Rectal smooth muscle tissue (tissue), 1 donor: Measurements from ENCODE around the gene MYPN.
"Not testable (repeated sequence)": the region's sequence is repeated elsewhere in the genome, so short reads cannot be mapped to it uniquely, and the experiment has no call there.

ENCODE experiments used
- H3K27ac ChIP-seq: one replicate; pipeline ENCODE4 v1.7.0; 2013; ENCODE audit warnings: low read depth, low read length, inconsistent platforms
- H3K27me3 ChIP-seq: one replicate; pipeline ENCODE4 v1.7.0; 2013; ENCODE audit warnings: low read length; ENCODE audit not compliant: control insufficient read depth, insufficient read depth
- H3K36me3 ChIP-seq: one replicate; pipeline ENCODE4 v1.7.0; 2013; ENCODE audit warnings: low read length; ENCODE audit not compliant: control insufficient read depth, insufficient read depth
- H3K4me1 ChIP-seq: one replicate; pipeline ENCODE4 v1.7.0; 2013; ENCODE audit warnings: low read length; ENCODE audit not compliant: control insufficient read depth, insufficient read depth
- H3K4me3 ChIP-seq: one replicate; pipeline ENCODE4 v1.7.0; 2013; ENCODE audit warnings: low read length
- H3K9ac ChIP-seq: one replicate; pipeline ENCODE4 v1.7.0; 2013; ENCODE audit warnings: low read length

Gene MYPN, protein sequence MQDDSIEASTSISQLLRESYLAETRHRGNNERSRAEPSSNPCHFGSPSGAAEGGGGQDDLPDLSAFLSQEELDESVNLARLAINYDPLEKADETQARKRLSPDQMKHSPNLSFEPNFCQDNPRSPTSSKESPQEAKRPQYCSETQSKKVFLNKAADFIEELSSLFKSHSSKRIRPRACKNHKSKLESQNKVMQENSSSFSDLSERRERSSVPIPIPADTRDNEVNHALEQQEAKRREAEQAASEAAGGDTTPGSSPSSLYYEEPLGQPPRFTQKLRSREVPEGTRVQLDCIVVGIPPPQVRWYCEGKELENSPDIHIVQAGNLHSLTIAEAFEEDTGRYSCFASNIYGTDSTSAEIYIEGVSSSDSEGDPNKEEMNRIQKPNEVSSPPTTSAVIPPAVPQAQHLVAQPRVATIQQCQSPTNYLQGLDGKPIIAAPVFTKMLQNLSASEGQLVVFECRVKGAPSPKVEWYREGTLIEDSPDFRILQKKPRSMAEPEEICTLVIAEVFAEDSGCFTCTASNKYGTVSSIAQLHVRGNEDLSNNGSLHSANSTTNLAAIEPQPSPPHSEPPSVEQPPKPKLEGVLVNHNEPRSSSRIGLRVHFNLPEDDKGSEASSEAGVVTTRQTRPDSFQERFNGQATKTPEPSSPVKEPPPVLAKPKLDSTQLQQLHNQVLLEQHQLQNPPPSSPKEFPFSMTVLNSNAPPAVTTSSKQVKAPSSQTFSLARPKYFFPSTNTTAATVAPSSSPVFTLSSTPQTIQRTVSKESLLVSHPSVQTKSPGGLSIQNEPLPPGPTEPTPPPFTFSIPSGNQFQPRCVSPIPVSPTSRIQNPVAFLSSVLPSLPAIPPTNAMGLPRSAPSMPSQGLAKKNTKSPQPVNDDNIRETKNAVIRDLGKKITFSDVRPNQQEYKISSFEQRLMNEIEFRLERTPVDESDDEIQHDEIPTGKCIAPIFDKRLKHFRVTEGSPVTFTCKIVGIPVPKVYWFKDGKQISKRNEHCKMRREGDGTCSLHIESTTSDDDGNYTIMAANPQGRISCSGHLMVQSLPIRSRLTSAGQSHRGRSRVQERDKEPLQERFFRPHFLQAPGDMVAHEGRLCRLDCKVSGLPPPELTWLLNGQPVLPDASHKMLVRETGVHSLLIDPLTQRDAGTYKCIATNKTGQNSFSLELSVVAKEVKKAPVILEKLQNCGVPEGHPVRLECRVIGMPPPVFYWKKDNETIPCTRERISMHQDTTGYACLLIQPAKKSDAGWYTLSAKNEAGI (N-terminal part only)

DNA sequence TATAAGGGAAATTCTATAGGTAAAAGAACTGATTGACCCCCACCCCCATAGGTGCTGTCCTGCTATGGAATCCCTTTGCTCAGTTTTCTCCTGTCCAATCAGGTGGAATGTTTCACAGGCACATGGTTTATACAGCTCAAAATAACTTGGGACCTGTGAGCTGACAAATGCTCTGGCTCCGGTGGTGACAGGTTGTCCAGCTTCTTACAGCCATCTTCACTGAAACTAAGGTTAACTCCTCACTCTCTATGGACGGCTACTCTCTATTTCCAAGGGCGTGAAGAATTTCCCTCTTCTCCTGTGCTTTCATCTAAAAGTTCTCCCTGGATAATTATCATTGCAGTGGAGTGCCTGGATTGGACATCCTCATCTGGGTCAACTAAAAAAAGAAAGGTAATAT, at the start of gene MYPN:
MYPN (plus strand) TSS at position 158 of the 400 bp plus-strand sequence. CDS start 11,951 bp downstream, outside the sequence.
- no peak within 1 kb of the TSS for H3K9ac ChIP-seq
- H3K27ac ChIP-seq, result no peak within 1 kb of the TSS
- H3K36me3 ChIP-seq, result no peaks in the 10 kb centered on the region
- no peaks in the 10 kb centered on the region for H3K27me3 ChIP-seq
- no peak within 1 kb of the TSS for H3K4me3 ChIP-seq
- H3K4me1 ChIP-seq, result peaks cover 3% of the 10 kb centered on the region

DNA sequence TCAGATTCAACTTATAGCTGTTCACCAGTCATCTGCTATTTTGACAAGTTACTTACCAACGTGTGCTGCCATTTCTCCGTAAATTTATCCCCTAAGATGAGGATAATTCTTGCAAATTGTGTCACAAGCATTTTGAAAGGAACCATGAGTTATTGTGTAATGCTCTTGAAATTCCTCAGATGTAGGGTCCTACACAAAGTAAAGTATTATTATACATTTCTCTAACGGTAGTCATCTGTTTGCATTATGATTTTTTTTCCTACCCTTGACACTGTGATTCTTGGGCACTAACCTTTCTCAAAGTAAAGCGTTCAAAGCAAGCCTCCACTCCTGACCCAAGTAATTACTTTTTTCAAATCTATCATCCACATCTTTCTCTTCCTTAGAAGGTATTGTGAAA, 42.3 kb upstream of the MYPN start:
- Histone ChIP-seq H3K27ac (no peak overlapping the region), H3K4me1 (no peaks in the 10 kb centered on the region), H3K36me3 (no peaks in the 10 kb centered on the region), H3K27me3 (no peaks in the 10 kb centered on the region), H3K4me3 (no peak overlapping the region), H3K9ac (no peak overlapping the region)

DNA sequence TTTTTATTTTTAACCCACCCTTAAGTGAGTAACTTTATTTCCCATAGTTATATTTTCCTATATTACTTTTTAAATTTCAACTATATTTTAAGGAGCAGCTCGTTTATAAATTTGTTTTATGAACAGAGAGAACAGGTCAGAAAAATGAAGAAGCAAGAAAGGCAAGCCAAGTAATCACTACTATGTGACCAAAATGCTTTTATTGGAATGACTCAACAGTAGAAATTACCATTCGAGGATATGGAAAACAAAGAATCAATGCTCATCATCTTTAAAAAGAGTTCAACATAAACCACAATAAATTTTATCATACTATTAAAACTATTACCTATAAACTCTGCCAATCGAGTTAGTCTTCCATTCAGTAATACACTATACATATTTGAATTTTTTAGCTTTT, 41.8 kb upstream of the MYPN start:
- no peaks in the 10 kb centered on the region for H3K4me1 ChIP-seq
- no peaks in the 10 kb centered on the region for H3K36me3 ChIP-seq
- no peak overlapping the region for H3K27ac ChIP-seq
- H3K4me3 ChIP-seq, result no peak overlapping the region
- no peak overlapping the region for H3K9ac ChIP-seq
- H3K27me3 ChIP-seq, result no peaks in the 10 kb centered on the region

DNA sequence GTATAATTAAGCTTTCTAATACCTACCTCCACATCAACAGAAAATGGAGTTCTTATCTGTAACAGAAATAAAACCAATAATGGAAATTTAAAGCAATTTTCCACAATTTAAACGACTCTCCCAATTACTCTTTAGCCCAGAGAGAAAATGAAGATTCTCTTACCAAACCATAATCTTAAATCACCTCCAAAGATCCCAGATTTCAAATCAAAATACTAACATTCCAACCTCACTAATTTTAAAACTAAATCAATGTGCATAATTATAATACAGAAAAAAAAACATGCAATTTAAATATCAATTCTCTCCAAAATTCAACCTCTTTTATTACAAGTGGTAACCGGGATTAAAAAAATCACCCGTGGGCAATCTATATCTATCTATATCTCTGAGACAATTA, 35.7 kb upstream of the MYPN start:
- Histone ChIP-seq H3K4me3 (peak overlapping the region; percentile 95), H3K4me1 (peaks cover 6% of the 10 kb centered on the region), H3K27me3 (no peaks in the 10 kb centered on the region), H3K36me3 (no peaks in the 10 kb centered on the region), H3K9ac (no peak overlapping the region), H3K27ac (no peak overlapping the region)

DNA sequence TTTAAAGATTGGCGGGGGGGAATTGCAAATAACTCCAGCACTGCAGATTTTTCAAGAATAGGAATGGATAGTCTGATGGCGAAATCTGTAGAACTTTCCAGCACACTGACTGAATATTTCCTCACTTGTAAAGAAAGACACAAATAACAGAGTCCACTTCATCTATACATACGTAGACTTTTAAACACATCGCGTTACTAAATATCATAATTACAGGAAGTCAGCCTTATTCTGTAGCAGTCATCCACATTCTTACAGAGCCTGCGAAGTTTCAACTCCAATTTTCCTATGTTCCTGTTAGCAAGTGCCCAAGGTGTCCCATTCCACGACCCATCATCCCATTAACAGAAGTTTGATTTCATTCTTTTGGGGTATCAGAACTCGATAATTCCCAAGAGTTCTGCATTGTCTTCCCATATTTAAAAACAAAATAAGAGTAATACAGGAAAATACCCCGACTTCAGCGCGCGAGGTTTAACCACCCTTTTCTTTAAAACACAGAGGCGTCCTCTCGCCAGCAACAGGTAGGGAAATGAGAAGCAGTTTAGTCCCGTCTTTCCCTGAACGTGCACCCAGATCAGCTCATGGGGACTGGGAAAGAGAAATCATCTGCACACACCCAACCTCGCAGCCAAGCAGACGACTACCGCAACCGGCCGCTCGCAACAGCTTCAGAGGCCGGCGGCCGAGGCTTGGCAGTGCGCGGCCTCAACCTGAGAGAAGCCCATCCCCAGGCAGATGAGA, 35.1 kb upstream of the MYPN start:
- Histone ChIP-seq H3K27ac (peak overlapping the region; percentile 98), H3K4me1 (peaks cover 6% of the 10 kb centered on the region), H3K9ac (peak overlapping the region; percentile 99), H3K36me3 (no peaks in the 10 kb centered on the region), H3K27me3 (no peaks in the 10 kb centered on the region), H3K4me3 (peak overlapping the region; percentile 95)

DNA sequence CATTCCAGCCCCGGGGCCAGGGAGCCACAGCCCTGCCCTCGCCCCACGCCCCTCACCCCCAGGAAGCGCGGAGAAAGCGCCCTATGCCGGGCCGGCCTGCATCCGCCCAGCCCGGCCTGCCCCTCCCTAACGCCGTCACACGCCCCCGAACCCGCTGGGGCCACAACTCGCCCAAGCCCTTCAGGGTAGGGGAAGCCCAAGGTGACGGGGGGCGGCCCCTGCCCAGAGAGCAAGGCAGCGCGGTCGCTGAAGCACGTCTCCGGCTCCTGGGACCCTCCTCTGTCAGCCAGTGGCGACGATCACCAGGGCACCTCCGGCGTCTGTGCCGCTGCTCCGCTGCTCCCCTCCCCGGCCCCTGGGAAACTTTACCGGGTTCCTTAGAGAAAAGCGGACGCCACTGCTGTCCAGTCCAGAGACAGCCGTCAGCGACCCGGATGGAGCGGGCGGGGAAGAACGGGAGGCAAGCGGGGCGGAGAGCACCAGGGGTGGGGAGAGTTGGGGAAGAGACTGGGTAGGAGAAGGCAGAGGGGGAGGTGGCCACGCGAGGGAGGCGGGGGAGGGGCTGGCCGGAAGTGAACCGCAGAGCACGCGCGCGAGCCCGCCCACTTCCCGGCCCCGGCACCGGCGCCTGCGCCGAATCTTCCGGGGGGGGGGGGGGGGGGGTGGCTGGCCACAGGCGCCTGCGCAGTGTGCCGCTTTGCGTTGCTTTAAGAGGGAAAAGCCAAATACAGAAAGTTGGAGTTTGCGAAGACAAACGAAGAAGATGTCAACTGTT, 34.3 kb upstream of the MYPN start, which contains the start of gene HERC4:
HERC4 (minus strand) TSS at position 509 of the 775 bp plus-strand sequence. CDS start 2,175 bp downstream, outside the sequence.
- Histone ChIP-seq H3K4me1 (peaks cover 6% of the 10 kb centered on the region), H3K9ac (peak within 1 kb of the TSS; percentile 99), H3K27ac (peak within 1 kb of the TSS; percentile 98), H3K36me3 (no peaks in the 10 kb centered on the region), H3K4me3 (peak within 1 kb of the TSS; percentile 95), H3K27me3 (no peaks in the 10 kb centered on the region)

DNA sequence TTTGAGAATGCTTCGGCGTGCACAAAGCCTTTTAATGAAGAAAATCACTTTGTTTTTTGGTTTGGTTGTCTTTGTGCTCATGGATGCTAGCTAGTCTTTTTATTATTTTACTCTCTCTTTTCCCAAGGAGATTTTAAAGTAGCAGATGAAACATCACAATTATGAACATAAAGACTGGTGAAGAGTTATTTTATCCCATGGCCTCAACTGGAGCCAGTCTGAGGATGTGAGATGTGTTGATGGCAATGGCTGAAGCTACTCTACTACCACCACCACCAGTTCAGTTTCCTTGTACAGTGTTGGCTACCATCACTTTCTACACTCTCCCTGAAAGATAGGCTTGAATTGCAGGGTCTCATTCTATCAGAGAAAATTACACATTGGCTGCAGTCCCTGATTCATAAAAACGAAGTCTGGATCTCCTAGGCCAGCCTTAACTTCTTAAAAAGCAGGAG, 33.7 kb upstream of the MYPN start:
- peaks cover 6% of the 10 kb centered on the region for H3K4me1 ChIP-seq
- H3K27me3 ChIP-seq, result no peaks in the 10 kb centered on the region
- no peaks in the 10 kb centered on the region for H3K36me3 ChIP-seq
- no peak overlapping the region for H3K9ac ChIP-seq
- H3K27ac ChIP-seq, result peak overlapping the region; percentile 54
- peak overlapping the region; percentile 23 for H3K4me3 ChIP-seq

DNA sequence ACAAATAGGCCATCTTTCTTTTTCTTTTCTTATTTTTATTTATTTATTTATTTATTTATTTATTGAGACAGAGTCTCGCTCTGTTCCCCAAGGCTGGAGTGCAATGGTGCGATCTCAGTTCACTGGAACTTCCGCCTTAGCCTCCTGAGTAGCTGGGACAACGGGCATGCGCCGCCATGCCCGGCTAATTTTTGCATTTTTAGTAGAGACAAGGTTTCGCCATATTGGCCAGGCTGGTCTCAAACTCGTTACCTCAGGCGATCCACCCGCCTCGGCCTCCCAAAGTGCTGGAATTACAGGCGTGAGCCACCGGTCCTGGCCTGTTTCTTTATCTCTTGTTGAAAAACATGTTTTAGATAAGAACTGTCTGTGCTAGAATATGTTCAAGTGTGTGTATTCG, 33.2 kb upstream of the MYPN start:
- not testable (repeated sequence) for H3K27me3 ChIP-seq, H3K27ac ChIP-seq, H3K4me3 ChIP-seq, H3K4me1 ChIP-seq, H3K9ac ChIP-seq, H3K36me3 ChIP-seq

DNA sequence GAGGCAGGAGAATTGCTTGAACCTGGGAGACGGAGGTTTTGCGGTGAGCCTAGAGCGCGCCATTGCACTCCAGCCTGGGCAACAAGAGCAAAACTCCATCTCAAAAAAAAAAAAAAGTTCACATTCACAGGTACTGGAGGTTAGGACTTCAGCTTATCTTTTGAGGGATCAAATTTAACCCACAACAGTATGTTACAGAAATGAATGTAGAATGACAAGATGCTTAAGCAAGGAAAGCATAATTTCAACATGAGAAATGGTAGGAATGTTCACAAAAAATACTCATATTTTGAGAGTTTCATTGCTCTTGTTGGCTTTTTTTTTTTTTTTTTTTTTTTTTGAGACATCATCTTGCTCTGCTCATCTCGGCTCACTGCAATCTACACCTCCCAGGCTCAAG, 32.3 kb upstream of the MYPN start:
- Histone ChIP-seq H3K27me3 (no peaks in the 10 kb centered on the region), H3K4me1 (peaks cover 6% of the 10 kb centered on the region), H3K9ac (no peak overlapping the region), H3K36me3 (no peaks in the 10 kb centered on the region), H3K27ac (no peak overlapping the region), H3K4me3 (no peak overlapping the region)

DNA sequence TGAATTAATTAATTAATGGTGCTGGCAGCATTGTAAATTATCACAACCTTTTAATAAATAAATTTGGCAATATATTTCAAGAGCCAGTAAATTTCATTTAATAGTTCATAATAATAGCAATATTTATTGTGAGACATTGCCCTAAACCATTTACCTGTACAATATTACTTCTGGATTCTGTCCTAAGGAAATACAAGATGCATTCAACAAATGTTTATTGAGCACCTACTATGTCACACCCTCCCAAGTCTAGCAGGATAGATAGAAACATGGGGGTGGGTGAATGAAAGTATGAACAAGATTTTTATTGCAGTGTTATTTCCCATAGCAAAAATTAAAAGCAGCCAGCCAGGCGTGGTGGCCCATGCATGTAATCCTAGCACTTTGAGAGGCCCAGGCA, 29.9 kb upstream of the MYPN start:
- Histone ChIP-seq H3K27me3 (no peaks in the 10 kb centered on the region), H3K4me3 (no peak overlapping the region), H3K9ac (no peak overlapping the region), H3K4me1 (no peaks in the 10 kb centered on the region), H3K27ac (no peak overlapping the region), H3K36me3 (no peaks in the 10 kb centered on the region)

DNA sequence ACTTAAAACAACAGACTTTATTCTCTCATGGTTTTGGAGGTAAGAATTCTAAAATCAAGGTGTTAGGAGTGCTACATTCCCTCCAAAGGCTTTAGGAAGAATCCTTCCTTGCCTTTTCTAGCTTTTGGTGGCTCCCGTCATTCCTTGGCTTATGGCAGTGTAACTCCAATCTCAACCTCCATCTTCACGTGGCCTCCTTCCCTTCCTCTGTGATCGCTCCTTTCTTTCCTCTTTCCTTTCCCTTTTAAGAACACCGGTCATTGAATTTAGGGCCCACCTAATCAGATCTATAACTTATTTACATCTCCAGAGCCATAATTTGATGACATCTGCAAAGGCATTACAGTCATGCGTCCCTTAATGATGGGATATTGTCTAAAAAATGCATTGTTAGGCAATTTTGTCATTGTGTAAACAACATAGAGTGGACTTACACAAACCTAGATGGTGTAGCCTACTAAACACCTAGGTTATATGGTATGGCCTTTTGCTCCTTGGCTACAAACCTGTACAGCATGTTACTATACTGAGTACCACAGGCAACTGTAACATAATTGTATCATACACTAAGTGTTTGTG, 28.3 kb upstream of the MYPN start:
- no peaks in the 10 kb centered on the region for H3K4me1 ChIP-seq
- no peak overlapping the region for H3K27ac ChIP-seq
- H3K27me3 ChIP-seq, result no peaks in the 10 kb centered on the region
- no peaks in the 10 kb centered on the region for H3K36me3 ChIP-seq
- no peak overlapping the region for H3K9ac ChIP-seq
- no peak overlapping the region for H3K4me3 ChIP-seq
